Gastroesophageal sphincter (tissue), 4 donors: ENCODE results near the gene STK32B. TPM values are rescaled to one million over a fixed set of nuclear protein-coding genes. Genes with fewer than 3 reads are reported as not detected.

ENCODE experiments used
- ATAC-seq: fragments of 150-250 bp; one replicate; pipeline ENCODE4 v1.9.1; 2016; ENCODE audit warnings: mild to moderate bottlenecking, moderate library complexity
- H3K27ac ChIP-seq, 4 donors: fragments of 200-600 bp; sonication (generic) in 3 of 4; 1 replicate in 3 of 4; 2 replicates in 1 of 4; pipeline ENCODE4 v1.5.1; 2016 to 2019
- H3K27me3 ChIP-seq: fragments of 200-600 bp; sonication (generic); one replicate; pipeline ENCODE4 v1.5.1; 2019
- H3K36me3 ChIP-seq, 2 donors: fragments of 200-600 bp; sonication (generic); one replicate each; pipeline ENCODE4 v1.5.1; 2019; ENCODE audit warnings: control low read depth in 1 of 2
- H3K4me1 ChIP-seq, 3 donors: fragments of 200-600 bp; sonication (generic); 1 replicate in 2 of 3; 2 replicates in 1 of 3; pipeline ENCODE4 v1.5.1; 2016 to 2019; ENCODE audit warnings: control low read depth in 2 of 3
- H3K4me3 ChIP-seq, 2 donors: fragments of 200-600 bp; sonication (generic); one replicate each; pipeline ENCODE4 v1.5.1; 2019; ENCODE audit warnings: mild to moderate bottlenecking in 1 of 2, moderate library complexity in 1 of 2
- H3K9me3 ChIP-seq, 3 donors: fragments of 200-600 bp; sonication (generic); one replicate each; pipeline ENCODE4 v1.5.1; 2017 to 2019; ENCODE audit warnings: control low read depth in 2 of 3
- EP300 ChIP-seq: sonication (generic); formaldehyde crosslinking; IDR thresholded peaks from one replicate; pipeline ENCODE4 v1.6.1; 2017; ENCODE audit warnings: antibody characterized with exemption, mild to moderate bottlenecking
- POLR2A ChIP-seq, 2 donors: fragments of 450-650 bp; IDR thresholded peaks; one replicate each; pipeline ENCODE4 v1.6.1; 2017; ENCODE audit warnings: antibody characterized with exemption in 2 of 2, mild to moderate bottlenecking in 2 of 2, moderate library complexity in 1 of 2
- POLR2AphosphoS5 ChIP-seq: sonication (generic); formaldehyde crosslinking; IDR thresholded peaks from one replicate; pipeline ENCODE4 v1.6.1; 2017; ENCODE audit warnings: antibody characterized with exemption
- WGBS, 2 donors: methylation state at CpG; one replicate each; pipeline ENCODE4 v1.1.5; 2018; ENCODE audit warnings: low coverage in 1 of 2; 5-methylcytosine and 5-hydroxymethylcytosine counted together
- total RNA-seq, 4 donors: library from RNA; depleted of rRNA; stranded (reverse); fragments of >200 nt; gene quantifications; one replicate each; pipeline ENCODE4 v1.1.0, GENCODE V29; 2016
- TF ChIP-seq, protein P1 (sequence below), 4 experiments: fragments of 200-600 bp in 2 of 4; fragments of 450-650 bp in 2 of 4; sonication (generic) in 1 of 4; IDR thresholded peaks; one replicate each; pipeline ENCODE4 v1.5.1; 2017 to 2019; ENCODE audit warnings: antibody characterized with exemption in 4 of 4, mild to moderate bottlenecking in 2 of 4, moderate library complexity in 2 of 4

Gene STK32B
- total RNA-seq, 4 donors from 2014 or later = 1.9 to 5.3 (median 2.4) TPM

DNA sequence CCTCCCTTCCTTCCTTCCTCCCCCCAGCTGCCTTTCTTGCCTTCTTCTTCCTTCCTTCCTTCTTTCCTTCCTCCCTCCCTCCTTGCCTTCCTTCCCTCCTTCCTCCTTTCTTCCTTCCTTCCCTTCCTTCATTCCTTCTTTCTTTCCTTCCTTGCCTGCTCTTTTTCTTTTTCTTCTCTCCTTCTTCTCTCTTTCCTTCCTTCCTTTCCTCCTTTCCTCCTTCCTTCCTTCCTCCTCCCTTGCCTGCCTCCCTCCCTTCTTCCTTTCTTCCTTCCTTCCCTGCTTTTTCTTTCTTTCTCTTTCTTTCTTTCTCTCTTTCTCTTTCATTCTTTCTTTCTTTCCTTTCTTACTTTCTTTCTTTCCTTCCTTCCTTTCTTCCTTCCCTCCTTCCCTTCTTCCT, 49.1 kb downstream of the STK32B start:
- TF ChIP-seq, protein P1, sequence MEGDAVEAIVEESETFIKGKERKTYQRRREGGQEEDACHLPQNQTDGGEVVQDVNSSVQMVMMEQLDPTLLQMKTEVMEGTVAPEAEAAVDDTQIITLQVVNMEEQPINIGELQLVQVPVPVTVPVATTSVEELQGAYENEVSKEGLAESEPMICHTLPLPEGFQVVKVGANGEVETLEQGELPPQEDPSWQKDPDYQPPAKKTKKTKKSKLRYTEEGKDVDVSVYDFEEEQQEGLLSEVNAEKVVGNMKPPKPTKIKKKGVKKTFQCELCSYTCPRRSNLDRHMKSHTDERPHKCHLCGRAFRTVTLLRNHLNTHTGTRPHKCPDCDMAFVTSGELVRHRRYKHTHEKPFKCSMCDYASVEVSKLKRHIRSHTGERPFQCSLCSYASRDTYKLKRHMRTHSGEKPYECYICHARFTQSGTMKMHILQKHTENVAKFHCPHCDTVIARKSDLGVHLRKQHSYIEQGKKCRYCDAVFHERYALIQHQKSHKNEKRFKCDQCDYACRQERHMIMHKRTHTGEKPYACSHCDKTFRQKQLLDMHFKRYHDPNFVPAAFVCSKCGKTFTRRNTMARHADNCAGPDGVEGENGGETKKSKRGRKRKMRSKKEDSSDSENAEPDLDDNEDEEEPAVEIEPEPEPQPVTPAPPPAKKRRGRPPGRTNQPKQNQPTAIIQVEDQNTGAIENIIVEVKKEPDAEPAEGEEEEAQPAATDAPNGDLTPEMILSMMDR (IDR thresholded peaks at IDR 0.05) = no peak
- no peak for TF ChIP-seq EP300
- TF ChIP-seq POLR2AphosphoS5 = no peak
- TF ChIP-seq POLR2A (IDR thresholded peaks at IDR 0.05) = no peak
- H3K9me3 ChIP-seq = peaks cover 0 to 8% (median 0%) of the 10 kb centered on the region in 3 donors
- no peak overlapping the region for H3K4me3 ChIP-seq
- no peaks in the 10 kb centered on the region for H3K27me3 ChIP-seq
- no peaks in the 10 kb centered on the region for H3K36me3 ChIP-seq
- ATAC-seq = no peak
- H3K27ac ChIP-seq = no peak overlapping the region
- no peaks in the 10 kb centered on the region for H3K4me1 ChIP-seq

DNA sequence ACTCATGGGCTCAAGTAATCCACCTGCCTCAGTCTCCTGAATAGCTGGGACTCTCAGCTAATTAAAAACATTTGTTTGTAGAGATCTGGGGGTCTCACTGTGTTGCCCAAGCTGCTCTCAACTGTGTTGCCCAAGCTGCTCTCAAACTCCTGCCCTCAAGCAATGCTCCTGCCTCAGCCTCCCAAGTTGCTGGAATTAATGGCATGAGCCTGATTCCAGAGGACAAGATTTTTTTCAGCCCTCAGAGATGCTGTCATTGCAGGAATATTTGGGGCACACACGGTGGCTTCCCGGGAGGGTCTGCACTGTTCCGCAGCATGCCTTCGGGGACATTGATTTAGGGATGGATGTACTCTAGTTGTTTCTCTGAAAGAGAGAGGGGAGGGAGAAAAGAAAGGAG, 49.7 kb downstream of the STK32B start:
- Histone ChIP-seq H3K9me3 (peaks cover 0 to 8% (median 0%) of the 10 kb centered on the region in 3 donors), H3K4me3 (no peak overlapping the region), H3K27me3 (no peaks in the 10 kb centered on the region), H3K36me3 (no peaks in the 10 kb centered on the region), H3K4me1 (no peaks in the 10 kb centered on the region), H3K27ac (no peak overlapping the region)
- 100% methylated on average over 1 of the region's 4 CpGs; no CpG with 5 or more reads in 1 of the 2 donors for WGBS, 2 donors
- no peak for ATAC-seq
- no peak for TF ChIP-seq EP300

- H3K4me3 ChIP-seq = no peak overlapping the region
- H3K27me3 ChIP-seq = no peaks in the 10 kb centered on the region
- 66 to 69% methylated on average over 3 of the region's 3 CpGs for WGBS, 2 donors
- TF ChIP-seq POLR2AphosphoS5 (no peak), EP300 (no peak)
- TF ChIP-seq, protein P1 (IDR thresholded peaks at IDR 0.05) = no peak
- no peak overlapping the region for H3K27ac ChIP-seq
- no peaks in the 10 kb centered on the region for H3K4me1 ChIP-seq
- no peaks in the 10 kb centered on the region for H3K36me3 ChIP-seq
- no peak for ATAC-seq
- peaks cover 0 to 8% (median 0%) of the 10 kb centered on the region in 3 donors for H3K9me3 ChIP-seq
Measured at GRCh38 chr4:5101571-5101970, 50.3 kb downstream of the STK32B start.

- WGBS, 2 donors = 94 to 100% methylated on average over 1 of the region's 1 CpG
- TF ChIP-seq POLR2AphosphoS5 (no peak), POLR2A (IDR thresholded peaks at IDR 0.05) (no peak), EP300 (no peak)
- TF ChIP-seq, protein P1 (IDR thresholded peaks at IDR 0.05) = no peak
- Histone ChIP-seq H3K4me3 (no peak overlapping the region), H3K27ac (no peak overlapping the region), H3K4me1 (no peaks in the 10 kb centered on the region), H3K9me3 (no peaks in the 10 kb centered on the region), H3K36me3 (no peaks in the 10 kb centered on the region), H3K27me3 (no peaks in the 10 kb centered on the region)
- ATAC-seq = no peak
Measured at GRCh38 chr4:5110901-5111300, 59.6 kb downstream of the STK32B start.

DNA sequence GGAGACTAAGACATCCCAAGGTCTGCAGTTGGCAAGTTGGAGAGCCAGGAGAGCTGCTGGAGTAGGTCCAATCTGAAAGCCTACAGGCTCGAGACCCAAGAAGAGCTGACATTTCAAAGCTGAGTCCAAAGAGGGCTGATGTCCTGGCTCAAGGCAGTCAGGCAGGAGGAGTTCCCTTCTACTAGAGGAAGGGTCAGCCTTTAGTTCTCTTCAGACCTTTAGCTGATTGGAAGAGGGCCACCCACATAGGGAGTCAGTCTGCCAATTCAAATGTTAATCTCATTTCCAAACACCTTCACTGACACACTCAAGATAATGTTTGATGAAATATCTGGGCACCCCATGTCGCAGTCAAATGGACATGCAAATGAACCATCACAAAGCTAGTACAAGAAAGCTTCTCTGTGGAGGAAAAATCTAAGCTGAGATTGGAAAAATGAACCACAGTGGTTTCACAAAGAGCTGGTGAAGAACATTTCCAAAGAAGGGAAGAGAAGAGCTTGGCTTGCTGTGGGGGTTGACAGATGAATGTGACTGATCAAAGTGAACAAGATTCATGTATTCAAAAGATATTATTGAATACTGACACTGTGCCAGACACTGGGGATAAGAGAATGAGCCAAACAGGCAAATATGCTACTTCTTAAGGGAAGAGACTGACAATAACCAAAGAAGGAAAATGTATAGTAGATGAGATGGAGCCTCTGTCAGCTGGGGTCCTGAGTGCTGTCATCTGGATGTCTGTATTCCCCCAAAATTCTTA, 61.2 kb downstream of the STK32B start:
- Histone ChIP-seq H3K36me3 (no peaks in the 10 kb centered on the region), H3K4me1 (no peaks in the 10 kb centered on the region), H3K4me3 (no peak overlapping the region), H3K9me3 (no peaks in the 10 kb centered on the region), H3K27ac (no peak overlapping the region), H3K27me3 (no peaks in the 10 kb centered on the region)
- TF ChIP-seq POLR2AphosphoS5 (no peak), EP300 (no peak), POLR2A (IDR thresholded peaks at IDR 0.05) (no peak)
- TF ChIP-seq, protein P1 (IDR thresholded peaks at IDR 0.05) = no peak
- ATAC-seq = no peak
- 60 to 100% methylated on average over 1 to 2 of the region's 2 CpGs for WGBS, 2 donors
